Measurements from ENCODE around the gene MAIP1. TPM values are rescaled to one million over a fixed set of nuclear protein-coding genes. Genes with fewer than 3 reads are reported as not detected.

Gene MAIP1
- total and polyA plus RNA-seq, 9 of the 15 experiments (the other 6 are each of a cell fraction or from before 2014, with no cell fraction given), result 3.6 to 30.0 (median 24.5) TPM

DNA sequence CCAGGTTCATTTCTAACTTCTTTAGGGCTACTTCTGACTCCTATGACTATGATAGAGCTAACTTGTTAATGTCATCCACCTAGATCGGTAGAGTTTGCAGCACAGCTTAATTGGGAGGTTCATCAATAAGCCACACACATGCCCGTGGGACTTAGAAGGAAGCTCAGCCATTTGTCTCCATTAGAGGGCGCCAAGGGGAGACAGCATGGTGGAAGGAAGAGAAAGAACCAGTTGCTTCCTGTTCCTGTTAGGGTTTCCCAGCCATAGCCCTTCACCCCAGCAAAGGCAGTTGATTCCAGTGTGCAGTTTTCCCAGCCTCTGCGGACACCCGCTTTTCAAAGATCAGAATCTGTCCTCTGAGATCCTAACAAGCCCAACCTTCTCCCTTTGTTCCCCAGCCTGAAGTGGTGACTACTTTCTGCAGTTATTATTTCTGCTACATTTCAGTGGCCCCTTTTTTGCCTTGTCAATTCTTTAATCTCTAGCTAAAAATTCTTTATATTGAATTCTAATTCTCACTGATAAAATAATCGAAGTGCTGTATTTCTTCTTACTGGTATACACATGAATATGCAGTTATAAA is 30.3 kb downstream of the MAIP1 start:
- in situ Hi-C loops (cut with MboI), result no loop called here
- WGBS (ENCODE audit: insufficient coverage, low coverage, missing lambda C conversion rate), result 37% methylated on average over 6 of the region's 6 CpGs
- H2AFZ ChIP-seq (ENCODE audit: low read depth, low read length), result peak overlapping the region; percentile 78
- TF ChIP-seq RAD21 (CRISPR knock-in tag; conservative IDR thresholded peaks at IDR 0.05 in 1 of 2, IDR thresholded peaks at IDR 0.05 in 1 of 2) (peak; percentile 64 to 72), MYNN (IDR thresholded peaks at IDR 0.05) (no peak), MYNN (CRISPR knock-in tag; IDR thresholded peaks at IDR 0.05) (no peak), NR1H2 (CRISPR knock-in tag; IDR thresholded peaks at IDR 0.05) (no peak), TCFL5 (CRISPR knock-in tag; conservative IDR thresholded peaks at IDR 0.05) (no peak), POLR2H (tag; IDR thresholded peaks at IDR 0.05; ENCODE audit: low read depth) (no peak), HDGF (IDR thresholded peaks at IDR 0.05) (no peak), HNRNPL (IDR thresholded peaks at IDR 0.05; ENCODE audit: low read depth, low read length) (no peak), ETV1 (tag; conservative IDR thresholded peaks at IDR 0.05; ENCODE audit: low read depth) (0 out of 2 replicates have a peak, but pooled peaks have one; percentile 29), BRD4 (IDR thresholded peaks at IDR 0.05) (no peak), SMAD4 (CRISPR knock-in tag; conservative IDR thresholded peaks at IDR 0.05) (0 out of 2 replicates have a peak, but pooled peaks have one; percentile 19), HOXB6 (CRISPR knock-in tag; IDR thresholded peaks at IDR 0.05; ENCODE audit: borderline replicate concordance) (no peak)
- TF ChIP-seq, protein P1, sequence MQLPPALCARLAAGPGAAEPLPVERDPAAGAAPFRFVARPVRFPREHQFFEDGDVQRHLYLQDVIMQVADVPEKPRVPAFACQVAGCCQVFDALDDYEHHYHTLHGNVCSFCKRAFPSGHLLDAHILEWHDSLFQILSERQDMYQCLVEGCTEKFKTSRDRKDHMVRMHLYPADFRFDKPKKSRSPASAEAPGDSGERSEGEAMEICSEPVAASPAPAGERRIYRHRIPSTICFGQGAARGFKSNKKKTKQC (CRISPR knock-in tag; IDR thresholded peaks at IDR 0.05), result no peak
- TF ChIP-seq, protein P2, sequence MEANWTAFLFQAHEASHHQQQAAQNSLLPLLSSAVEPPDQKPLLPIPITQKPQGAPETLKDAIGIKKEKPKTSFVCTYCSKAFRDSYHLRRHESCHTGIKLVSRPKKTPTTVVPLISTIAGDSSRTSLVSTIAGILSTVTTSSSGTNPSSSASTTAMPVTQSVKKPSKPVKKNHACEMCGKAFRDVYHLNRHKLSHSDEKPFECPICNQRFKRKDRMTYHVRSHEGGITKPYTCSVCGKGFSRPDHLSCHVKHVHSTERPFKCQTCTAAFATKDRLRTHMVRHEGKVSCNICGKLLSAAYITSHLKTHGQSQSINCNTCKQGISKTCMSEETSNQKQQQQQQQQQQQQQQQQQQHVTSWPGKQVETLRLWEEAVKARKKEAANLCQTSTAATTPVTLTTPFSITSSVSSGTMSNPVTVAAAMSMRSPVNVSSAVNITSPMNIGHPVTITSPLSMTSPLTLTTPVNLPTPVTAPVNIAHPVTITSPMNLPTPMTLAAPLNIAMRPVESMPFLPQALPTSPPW (CRISPR knock-in tag; IDR thresholded peaks at IDR 0.05), result no peak
- TF ChIP-seq, protein P3, sequence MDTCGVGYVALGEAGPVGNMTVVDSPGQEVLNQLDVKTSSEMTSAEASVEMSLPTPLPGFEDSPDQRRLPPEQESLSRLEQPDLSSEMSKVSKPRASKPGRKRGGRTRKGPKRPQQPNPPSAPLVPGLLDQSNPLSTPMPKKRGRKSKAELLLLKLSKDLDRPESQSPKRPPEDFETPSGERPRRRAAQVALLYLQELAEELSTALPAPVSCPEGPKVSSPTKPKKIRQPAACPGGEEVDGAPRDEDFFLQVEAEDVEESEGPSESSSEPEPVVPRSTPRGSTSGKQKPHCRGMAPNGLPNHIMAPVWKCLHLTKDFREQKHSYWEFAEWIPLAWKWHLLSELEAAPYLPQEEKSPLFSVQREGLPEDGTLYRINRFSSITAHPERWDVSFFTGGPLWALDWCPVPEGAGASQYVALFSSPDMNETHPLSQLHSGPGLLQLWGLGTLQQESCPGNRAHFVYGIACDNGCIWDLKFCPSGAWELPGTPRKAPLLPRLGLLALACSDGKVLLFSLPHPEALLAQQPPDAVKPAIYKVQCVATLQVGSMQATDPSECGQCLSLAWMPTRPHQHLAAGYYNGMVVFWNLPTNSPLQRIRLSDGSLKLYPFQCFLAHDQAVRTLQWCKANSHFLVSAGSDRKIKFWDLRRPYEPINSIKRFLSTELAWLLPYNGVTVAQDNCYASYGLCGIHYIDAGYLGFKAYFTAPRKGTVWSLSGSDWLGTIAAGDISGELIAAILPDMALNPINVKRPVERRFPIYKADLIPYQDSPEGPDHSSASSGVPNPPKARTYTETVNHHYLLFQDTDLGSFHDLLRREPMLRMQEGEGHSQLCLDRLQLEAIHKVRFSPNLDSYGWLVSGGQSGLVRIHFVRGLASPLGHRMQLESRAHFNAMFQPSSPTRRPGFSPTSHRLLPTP (IDR thresholded peaks at IDR 0.05; ENCODE audit: borderline replicate concordance, extremely low read depth, insufficient read length), result no peak

More for the DNA sequence above, 30.3 kb downstream of the MAIP1 start:
- Histone ChIP-seq H4K20me1 (replicated peaks; ENCODE audit: control insufficient read depth, insufficient read depth, low read length) (no peaks in the 10 kb centered on the region; the same call in 1 of the 2 replicates), H3K9ac (ENCODE audit: insufficient read depth in 1 of 2, low read depth in 2 of 2, low read length in 2 of 2) (no peak overlapping the region), H3K9me3 (replicated peaks; ENCODE audit: control insufficient read depth, insufficient read depth, low read depth, low read length) (no peaks in the 10 kb centered on the region; the same call in 1 of the 2 replicates), H3K27ac (ENCODE audit: extremely low read depth, low read depth, low read length) (no peak overlapping the region), H3K4me3 (no peak overlapping the region), H3K36me3 (ENCODE audit: control insufficient read depth, insufficient read depth, low read length) (no peaks in the 10 kb centered on the region), H3K9me1 (ENCODE audit: control insufficient read depth, insufficient read depth, low read length) (no peaks in the 10 kb centered on the region), H3K27me3 (ENCODE audit: control insufficient read depth in 2 of 2, insufficient read depth in 2 of 2, low read length in 2 of 2) (no peaks in the 10 kb centered on the region), H3K4me1 (replicated peaks in 1 of 2; ENCODE audit: control insufficient read depth in 2 of 2, insufficient read depth in 2 of 2, low read length in 2 of 2) (peaks cover 0 to 11% of the 10 kb centered on the region in 2 experiments; a peak in 2 of 5 replicates), H3K4me2 (ENCODE audit: insufficient read depth, low read length) (peak overlapping the region; percentile 37; the same call in 1 of the 2 replicates), H3K79me2 (ENCODE audit: control insufficient read depth, insufficient read depth, low read length) (no peaks in the 10 kb centered on the region)
- POLR2A ChIA-PET, result interaction anchor here (0.6 to 0.7 kb wide), 2 partner anchors 12 to 659 kb away, joined by 3 read pairs; no protein-coding TSS in a partner anchor
- FAIRE-seq, result peak; percentile 90
- no TSS peak for BruUV-seq (replicated peaks)
- intact Hi-C loops (cut with micrococcal nuclease), result loop anchor here (5.0 to 10.0 kb wide), 4 partner anchors 209 to 609 kb away; partner anchors contain the start of gene SPATS2L
- CTCF ChIA-PET (ENCODE audit: low intra/inter-chr PET ratio), result interaction anchor here (0.6 kb wide), 1 partner anchor 28 kb away, joined by 3 read pairs; no protein-coding TSS in a partner anchor
- peak; percentile 95 for ATAC-seq
- DNase-seq (ENCODE audit: extremely low read depth in 1 of 4, low spot score in 3 of 4), result peak; percentile 44 to 77 (median 52)

All from K562 (cell line).